HepG2 (cell line): ENCODE measurements around the gene FAM83C. TPM values are rescaled to one million over a fixed set of nuclear protein-coding genes. Genes with fewer than 3 reads are reported as not detected.

Source experiments
- ATAC-seq: fragments of 200-7000 bp; cut with Tn5 transposase; 3 replicates; pipeline ENCODE4 v1.9.1; 2020; ENCODE audit warnings: mild to moderate bottlenecking, moderate library complexity
- BruUV-seq: library from RNA; stranded (reverse); fragments of 400-500 nt; replicated peaks from 2 replicates; lab custom pipeline; 2021; lab: Mats Ljungman, UMichigan
- CTCF ChIA-PET: fragments of 300-600 bp; formaldehyde crosslinking; extraction: SDS; loops from one replicate; lab custom pipeline; 2021; ENCODE audit warnings: low total read pairs, inconsistent platforms, low intra/inter-chr PET ratio; lab: Yijun Ruan, JAX
- POLR2A ChIA-PET: fragments of 350-600 bp; sonication (Branson Sonifier 250); formaldehyde crosslinking; loops from one replicate; lab custom pipeline; 2020; ENCODE audit warnings: antibody characterized with exemption, inconsistent platforms; lab: Yijun Ruan, JAX
- DNase-seq: peaks from one replicate; pipeline ENCODE4 v3.0.0-alpha.2; 2015; ENCODE audit warnings: low spot score
- FAIRE-seq: peaks from 3 replicates; lab custom pipeline; 2011; peaks lifted over from hg19 to GRCh38; lab: Jason Lieb, UNC
- H2AFZ ChIP-seq: one replicate; pipeline ENCODE4 v1.6.1; 2011; ENCODE audit warnings: low read length, inconsistent platforms
- H3K27ac ChIP-seq: fragments of 300-600 bp; 3 replicates; pipeline ENCODE4 v1.8.0; 2011; ENCODE audit warnings: mixed run types, mild to moderate bottlenecking, mixed read lengths, low read length, inconsistent platforms; ENCODE audit not compliant: insufficient read depth; ENCODE audit errors: extremely low read length
- H3K27me3 ChIP-seq, 2 experiments: fragments of 200-600 bp in 1 of 2; 2 replicates in 1 of 2; 3 replicates in 1 of 2; pipeline versions ENCODE4 v1.6.0 to v1.8.0; 2011; ENCODE audit warnings: low read length in 2 of 2, mild to moderate bottlenecking in 2 of 2, moderate library complexity in 2 of 2, inconsistent platforms in 1 of 2; ENCODE audit not compliant: insufficient read depth in 2 of 2, control insufficient read depth in 1 of 2
- H3K36me3 ChIP-seq, 2 experiments: fragments of 200-600 bp in 1 of 2; replicated peaks in 1 of 2; 2 replicates in 1 of 2; 3 replicates in 1 of 2; pipeline versions ENCODE4 v1.5.1 to v1.8.0; 2011; ENCODE audit warnings: low read length in 2 of 2, inconsistent platforms in 1 of 2; ENCODE audit not compliant: insufficient read depth in 2 of 2, control insufficient read depth in 1 of 2
- H3K4me1 ChIP-seq: 2 replicates; pipeline ENCODE4 v1.5.1; 2012; ENCODE audit warnings: low read length, inconsistent platforms; ENCODE audit not compliant: insufficient read depth
- H3K4me2 ChIP-seq: 2 replicates; pipeline ENCODE4 v1.6.0; 2011; ENCODE audit warnings: low read depth, low read length, inconsistent platforms
- H3K4me3 ChIP-seq, 3 experiments: fragments of 200-600 bp in 1 of 3; sonication (generic), shearing (Covaris generic) in 1 of 3; replicated peaks in 1 of 3; 2 replicates each; pipeline ENCODE4 v1.5.1; 2011 to 2016; ENCODE audit warnings: low read length in 3 of 3, inconsistent platforms in 2 of 3, low read depth in 2 of 3, mild to moderate bottlenecking in 2 of 3, control low read depth in 1 of 3, mixed read lengths in 1 of 3; ENCODE audit not compliant: insufficient read depth in 1 of 3
- H3K79me2 ChIP-seq: one replicate; pipeline ENCODE4 v1.6.1; 2011; ENCODE audit warnings: low read length, inconsistent platforms; ENCODE audit not compliant: insufficient read depth
- H3K9ac ChIP-seq: 2 replicates; pipeline ENCODE4 v1.6.0; 2011; ENCODE audit warnings: mild to moderate bottlenecking, low read depth, low read length, inconsistent platforms; ENCODE audit not compliant: insufficient read depth
- H3K9me3 ChIP-seq: 2 replicates; pipeline ENCODE4 v1.5.1; 2012; ENCODE audit warnings: mild to moderate bottlenecking, low read length
- H4K20me1 ChIP-seq: 2 replicates; pipeline ENCODE4 v1.6.0; 2011; ENCODE audit warnings: inconsistent platforms, mild to moderate bottlenecking, low read length, moderate library complexity; ENCODE audit not compliant: insufficient read depth
- CERS6 ChIP-seq: sonication (generic); formaldehyde crosslinking; IDR thresholded peaks from 2 replicates; pipeline ENCODE4 v1.5.0; 2020; ENCODE audit warnings: missing genetic modification reagents
- FOXJ3 ChIP-seq: sonication (generic); formaldehyde crosslinking; IDR thresholded peaks from 2 replicates; pipeline ENCODE4 v1.4.0; 2020; ENCODE audit warnings: missing genetic modification reagents, mild to moderate bottlenecking, borderline replicate concordance
- GFI1 ChIP-seq: sonication (generic); formaldehyde crosslinking; IDR thresholded peaks from 2 replicates; pipeline ENCODE4 v1.5.0; 2020; ENCODE audit warnings: missing genetic modification reagents, mild to moderate bottlenecking, borderline replicate concordance
- HES4 ChIP-seq: sonication (generic); formaldehyde crosslinking; IDR thresholded peaks from 2 replicates; pipeline ENCODE4 v1.9.0; 2021; ENCODE audit warnings: mild to moderate bottlenecking, missing genetic modification reagents, borderline replicate concordance
- HOXA3 ChIP-seq: sonication (generic); formaldehyde crosslinking; IDR thresholded peaks from 2 replicates; pipeline ENCODE4 v1.5.0; 2020; ENCODE audit warnings: missing genetic modification reagents
- NKX3-1 ChIP-seq: sonication (generic); formaldehyde crosslinking; IDR thresholded peaks from 2 replicates; pipeline ENCODE4 v1.5.0; 2020; ENCODE audit warnings: missing genetic modification reagents
- SALL1 ChIP-seq: sonication (generic); formaldehyde crosslinking; IDR thresholded peaks from 2 replicates; pipeline ENCODE4 v1.8.0; 2022; ENCODE audit warnings: mild to moderate bottlenecking, missing genetic modification reagents
- SOX5 ChIP-seq: IDR thresholded peaks from 2 replicates; pipeline ENCODE4 v1.6.1; 2016; ENCODE audit warnings: borderline replicate concordance
- ZBTB38 ChIP-seq: sonication (generic); formaldehyde crosslinking; IDR thresholded peaks from 2 replicates; pipeline ENCODE4 v1.5.1; 2020; ENCODE audit warnings: mild to moderate bottlenecking, missing genetic modification reagents
- ZBTB7B ChIP-seq: sonication (generic); formaldehyde crosslinking; IDR thresholded peaks from 2 replicates; pipeline ENCODE4 v1.4.0; 2020; ENCODE audit warnings: missing genetic modification reagents
- ZNF10 ChIP-seq: sonication (generic); formaldehyde crosslinking; IDR thresholded peaks from 2 replicates; pipeline ENCODE4 v1.4.0; 2020; ENCODE audit warnings: mild to moderate bottlenecking, low read depth, missing genetic modification reagents, borderline replicate concordance
- ZNF101 ChIP-seq: sonication (generic); formaldehyde crosslinking; IDR thresholded peaks from 2 replicates; pipeline ENCODE4 v1.4.0; 2020; ENCODE audit warnings: mild to moderate bottlenecking, low read depth, missing genetic modification reagents, borderline replicate concordance
- ZNF235 ChIP-seq: sonication (generic); formaldehyde crosslinking; IDR thresholded peaks from 2 replicates; pipeline ENCODE4 v1.8.1; 2023; ENCODE audit warnings: mild to moderate bottlenecking, missing genetic modification reagents, borderline replicate concordance
- ZNF547 ChIP-seq: sonication (generic); formaldehyde crosslinking; IDR thresholded peaks from 2 replicates; pipeline ENCODE4 v1.5.1; 2020; ENCODE audit warnings: mild to moderate bottlenecking, missing genetic modification reagents
- ZNF768 ChIP-seq: sonication (generic); formaldehyde crosslinking; IDR thresholded peaks from 2 replicates; pipeline ENCODE4 v1.4.0; 2020; ENCODE audit warnings: missing genetic modification reagents
- WGBS: methylation state at CpG from one replicate; pipeline ENCODE4 v1.1.6; 2017; ENCODE audit warnings: low lambda C conversion rate; 5-methylcytosine and 5-hydroxymethylcytosine counted together
- in situ Hi-C: cut with HindIII; loops from 2 replicates; pipeline ENCODE4 v1.10.0; 2017; ENCODE audit warnings: low pct_unique_long_range_greater_than_20kb; ENCODE audit not compliant: extremely low pct_ligation_motif_present
- intact Hi-C: fragments of 100-400 bp; cut with micrococcal nuclease; formaldehyde crosslinking; loops from one replicate; pipeline ENCODE4 v1.10.0; 2022; ENCODE audit not compliant: unreplicated experiment
- polyA plus RNA-seq, 8 experiments: library from polyadenylated mRNA; depleted of rRNA in 3 of 8; stranded (reverse) in 7 of 8; unstranded in 1 of 8; fragments of >200 nt; fragmentation: Illumina TruSeq in 4 of 8; extraction: Trizol in 4 of 8; gene quantifications; 2 replicates each; pipeline versions ENCODE4 v1.2.1 to v1.2.3, GENCODE V29; 2011 to 2016; ENCODE audit warnings: low read depth in 4 of 8, missing spikeins in 1 of 8, mixed read lengths in 1 of 8; ENCODE audit not compliant: insufficient read depth in 1 of 8
- total RNA-seq, 5 experiments: library from RNA; depleted of rRNA; stranded (reverse); fragments of >200 nt; fragmentation: Illumina TruSeq; extraction: Trizol; gene quantifications; 2 replicates each; pipeline ENCODE4 v1.2.3, GENCODE V29; 2016; ENCODE audit warnings: low read depth in 1 of 5

FAM83C gene
- total and polyA plus RNA-seq, 2 of the 13 experiments (the other 11 are each of a cell fraction or from before 2014, with no cell fraction given) = 0.04 TPM; not detected in 1

GRCh38 chr20:35291654-35292503 is at the start of gene FAM83C (continued):
- 0 out of 2 replicates have a peak, but pooled peaks have one; percentile 27 for TF ChIP-seq ZBTB7B (CRISPR knock-in tag)
- TF ChIP-seq ZNF10 (CRISPR knock-in tag) = no peak
- peak; percentile 88 for TF ChIP-seq ZNF768 (CRISPR knock-in tag)
- no peak for TF ChIP-seq FOXJ3 (CRISPR knock-in tag)
- TF ChIP-seq NKX3-1 = no peak
- TF ChIP-seq ZBTB38 = peak; percentile 60; the same call in 1 of the 2 replicates
- TF ChIP-seq ZNF235 = 0 out of 2 replicates have a peak, but pooled peaks have one; percentile 9
- peak; percentile 71; the same call in 1 of the 2 replicates for TF ChIP-seq HES4
- TF ChIP-seq HOXA3 (CRISPR knock-in tag) = 0 out of 2 replicates have a peak, but pooled peaks have one; percentile 8
- 0 out of 2 replicates have a peak, but pooled peaks have one; percentile 20 for TF ChIP-seq ZNF547
- TF ChIP-seq SALL1 (CRISPR knock-in tag) = 0 out of 2 replicates have a peak, but pooled peaks have one; percentile 26
- TF ChIP-seq, all 625 proteins: peak for 15

- Histone ChIP-seq H4K20me1 (no peaks in the 10 kb centered on the region), H2AFZ (no peak overlapping the region), H3K4me2 (no peak overlapping the region), H3K4me3 (no peak overlapping the region), H3K27ac (no peak overlapping the region), H3K9ac (no peak overlapping the region), H3K27me3 (no peaks in the 10 kb centered on the region), H3K9me3 (no peaks in the 10 kb centered on the region), H3K36me3 (peaks cover 10 to 31% of the 10 kb centered on the region in 2 experiments), H3K4me1 (peaks cover 14% of the 10 kb centered on the region), H3K79me2 (no peaks in the 10 kb centered on the region)
- no peak for ATAC-seq
- POLR2A ChIA-PET = interaction anchor here (1.3 kb wide), 1 partner anchor 21 kb away, joined by 3 read pairs; no protein-coding TSS in a partner anchor
- BruUV-seq = no TSS peak
- in situ Hi-C loops = no loop called here
- WGBS = 92% methylated on average over 4 of the region's 4 CpGs
- DNase-seq = no peak
- CTCF ChIA-PET = no interaction called here
- no peak for FAIRE-seq
- TF ChIP-seq FOXJ3 (CRISPR knock-in tag) (no peak), ZNF101 (CRISPR knock-in tag) (no peak), GFI1 (no peak), SOX5 (CRISPR knock-in tag) (no peak), CERS6 (no peak)
- intact Hi-C loops = loop anchor here (5.0 kb wide), 2 partner anchors 34 to 96 kb away; partner anchors contain the start of gene GDF5
Measured at GRCh38 chr20:35341366-35342028, 49.3 kb upstream of the FAM83C start.
